ENCODE results near the gene EPM2A. TPM values are rescaled to one million over a fixed set of nuclear protein-coding genes. Genes with fewer than 3 reads are reported as not detected.

EPM2A gene
- total RNA-seq, 4 donors from 2014 or later = 6.5 to 12.9 (median 10.4) TPM

Other genes starting within 250 kb of the EPM2A start
- gene FBXO30, start 79.3 kb upstream of the EPM2A start, total RNA-seq = 1 to 10 TPM; 3.6 to 5.6 (median 5.3) TPM
- 10 to 100 TPM; 20.3 to 66.4 (median 24.3) TPM for gene SHPRH, start 228.8 kb upstream of the EPM2A start, total RNA-seq